Activated B cell treated with CpG ODN at 0.5 μM for 24 hours (primary cell): ENCODE data around the gene CREBZF. TPM values are rescaled to one million over a fixed set of nuclear protein-coding genes. Genes with fewer than 3 reads are reported as not detected.
"Not testable (repeated sequence)": the region's sequence is repeated elsewhere in the genome, so short reads cannot be mapped to it uniquely, and the experiment has no call there.

Source experiments
- ATAC-seq: fragments of 200-7000 bp; cut with Tn5 transposase; one replicate; pipeline ENCODE4 v1.10.0; 2021; ENCODE audit warnings: low read depth, mild to moderate bottlenecking, moderate library complexity
- CTCF ChIA-PET: fragments of 350-600 bp; sonication (Branson Sonifier 250); formaldehyde crosslinking; loops from one replicate; lab custom pipeline; 2021; ENCODE audit warnings: antibody characterized with exemption; lab: Charles Lee
- POLR2A ChIA-PET: fragments of 350-600 bp; sonication (Branson Sonifier 250); formaldehyde crosslinking; loops from one replicate; lab custom pipeline; 2021; ENCODE audit warnings: antibody characterized with exemption; lab: Charles Lee
- DNase-seq: peaks from one replicate; pipeline ENCODE4 v3.0.0; 2022
- H3K27ac Mint-ChIP-seq: one replicate; pipeline ENCODE4 v1.8.0; 2020; ENCODE audit warnings: mixed read lengths
- H3K27me3 Mint-ChIP-seq: one replicate; pipeline ENCODE4 v1.8.0; 2021; ENCODE audit warnings: mixed read lengths
- H3K36me3 Mint-ChIP-seq: one replicate; pipeline ENCODE4 v1.8.0; 2021; ENCODE audit warnings: low read depth, mixed read lengths
- H3K4me1 Mint-ChIP-seq: one replicate; pipeline ENCODE4 v1.8.0; 2021; ENCODE audit warnings: mixed read lengths
- H3K4me3 Mint-ChIP-seq: one replicate; pipeline ENCODE4 v1.8.0; 2020; ENCODE audit warnings: mild to moderate bottlenecking, mixed read lengths
- H3K9me3 Mint-ChIP-seq: one replicate; pipeline ENCODE4 v1.8.0; 2020; ENCODE audit warnings: mixed read lengths
- CTCF ChIP-seq: fragments of 200-600 bp; IDR thresholded peaks from one replicate; pipeline ENCODE4 v1.8.0; 2022; ENCODE audit warnings: antibody characterized with exemption, mild to moderate bottlenecking
- intact Hi-C: fragments of 100-400 bp; cut with micrococcal nuclease; formaldehyde crosslinking; loops from one replicate; pipeline ENCODE4 v1.15.1; 2024
- total RNA-seq: library from RNA; stranded (reverse); gene quantifications from 2 replicates; pipeline ENCODE4 v1.2.3, GENCODE V29; 2022

The CREBZF gene
- total RNA-seq, 1 donor from 2014 or later, result 60.3 TPM

- no peak for DNase-seq
- no peaks in the 10 kb centered on the region for H3K9me3 Mint-ChIP-seq
- ChIA-PET POLR2A (no interaction called here), CTCF (no interaction called here)
- H3K4me1 Mint-ChIP-seq, result no peaks in the 10 kb centered on the region
- no peaks in the 10 kb centered on the region for H3K36me3 Mint-ChIP-seq
- no peak overlapping the region for H3K4me3 Mint-ChIP-seq
- intact Hi-C loops, result no loop called here
- H3K27me3 Mint-ChIP-seq, result no peaks in the 10 kb centered on the region
- no peak for ATAC-seq
- no peak for TF ChIP-seq CTCF
- no peak overlapping the region for H3K27ac Mint-ChIP-seq
Measured at GRCh38 chr11:85619499-85619898, 45.4 kb downstream of the CREBZF start.

GRCh38 chr11:85611643-85612042, 53.3 kb downstream of the CREBZF start:
- H3K27ac Mint-ChIP-seq, H3K4me3 Mint-ChIP-seq, CTCF ChIA-PET, H3K4me1 Mint-ChIP-seq, H3K36me3 Mint-ChIP-seq, H3K9me3 Mint-ChIP-seq, ATAC-seq, DNase-seq, H3K27me3 Mint-ChIP-seq, POLR2A ChIA-PET, intact Hi-C loops: not testable (repeated sequence)

Other genes with a start within 250 kb of the CREBZF start
- gene DLG2, start 37.8 kb downstream of the CREBZF start, total RNA-seq, result 2.3 and 2.7 TPM in 2 replicates
- 35.5 and 43.4 TPM in 2 replicates for gene TMEM126B, start 36.5 kb downstream of the CREBZF start, total RNA-seq
- gene TMEM126A, start 17.2 kb downstream of the CREBZF start, total RNA-seq, result 31.9 and 32.7 TPM in 2 replicates
- gene CCDC89, start 21.1 kb upstream of the CREBZF start, total RNA-seq, result not detected in 2 replicates
- gene SYTL2, start 146.0 kb upstream of the CREBZF start, total RNA-seq, result 0.56 and 1.1 TPM in 2 replicates
- gene CCDC83, start 190.3 kb upstream of the CREBZF start, total RNA-seq, result not detected in 2 replicates